ENCODE results near the gene ANKRD27.

- TF ChIP-seq, protein P1, sequence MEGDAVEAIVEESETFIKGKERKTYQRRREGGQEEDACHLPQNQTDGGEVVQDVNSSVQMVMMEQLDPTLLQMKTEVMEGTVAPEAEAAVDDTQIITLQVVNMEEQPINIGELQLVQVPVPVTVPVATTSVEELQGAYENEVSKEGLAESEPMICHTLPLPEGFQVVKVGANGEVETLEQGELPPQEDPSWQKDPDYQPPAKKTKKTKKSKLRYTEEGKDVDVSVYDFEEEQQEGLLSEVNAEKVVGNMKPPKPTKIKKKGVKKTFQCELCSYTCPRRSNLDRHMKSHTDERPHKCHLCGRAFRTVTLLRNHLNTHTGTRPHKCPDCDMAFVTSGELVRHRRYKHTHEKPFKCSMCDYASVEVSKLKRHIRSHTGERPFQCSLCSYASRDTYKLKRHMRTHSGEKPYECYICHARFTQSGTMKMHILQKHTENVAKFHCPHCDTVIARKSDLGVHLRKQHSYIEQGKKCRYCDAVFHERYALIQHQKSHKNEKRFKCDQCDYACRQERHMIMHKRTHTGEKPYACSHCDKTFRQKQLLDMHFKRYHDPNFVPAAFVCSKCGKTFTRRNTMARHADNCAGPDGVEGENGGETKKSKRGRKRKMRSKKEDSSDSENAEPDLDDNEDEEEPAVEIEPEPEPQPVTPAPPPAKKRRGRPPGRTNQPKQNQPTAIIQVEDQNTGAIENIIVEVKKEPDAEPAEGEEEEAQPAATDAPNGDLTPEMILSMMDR (IDR thresholded peaks at IDR 0.05) = no peak
- TF ChIP-seq POLR2AphosphoS5 (IDR thresholded peaks at IDR 0.05; ENCODE audit: insufficient read depth in 1 of 2, low read depth in 1 of 2) (no peak), POLR2A (IDR thresholded peaks at IDR 0.05) (no peak)
Measured at GRCh38 chr19:32692727-32693061, 17.7 kb upstream of the ANKRD27 start.
